ENCODE measurements around the gene UBA1.

UBA1 gene

GRCh38 chrX:47181301-47181700, 12.3 kb upstream of the UBA1 start:
- no peaks in the 10 kb centered on the region for H3K27me3 ChIP-seq (ENCODE audit: control insufficient read depth, insufficient read depth, low read length)
- no peaks in the 10 kb centered on the region for H3K9me3 ChIP-seq (ENCODE audit: control insufficient read depth, insufficient read depth, low read length)
- H3K4me1 ChIP-seq (ENCODE audit: control insufficient read depth, insufficient read depth, low read length), result no peaks in the 10 kb centered on the region
- H3K9ac ChIP-seq (ENCODE audit: low read depth, low read length), result no peak overlapping the region
- H3K36me3 ChIP-seq (ENCODE audit: control insufficient read depth, insufficient read depth, low read length), result peaks cover 54% of the 10 kb centered on the region
- no peak overlapping the region for H3K4me3 ChIP-seq (ENCODE audit: low read depth, low read length)

- no peaks in the 10 kb centered on the region for H3K4me1 ChIP-seq (ENCODE audit: control insufficient read depth, insufficient read depth, low read length)
- H3K4me3 ChIP-seq (ENCODE audit: low read depth, low read length), result no peak overlapping the region
- H3K27me3 ChIP-seq (ENCODE audit: control insufficient read depth, insufficient read depth, low read length), result no peaks in the 10 kb centered on the region
- no peaks in the 10 kb centered on the region for H3K9me3 ChIP-seq (ENCODE audit: control insufficient read depth, insufficient read depth, low read length)
- peaks cover 51% of the 10 kb centered on the region for H3K36me3 ChIP-seq (ENCODE audit: control insufficient read depth, insufficient read depth, low read length)
- no peak overlapping the region for H3K9ac ChIP-seq (ENCODE audit: low read depth, low read length)
Observed at GRCh38 chrX:47182106-47182700, 11.4 kb upstream of the UBA1 start.

DNA sequence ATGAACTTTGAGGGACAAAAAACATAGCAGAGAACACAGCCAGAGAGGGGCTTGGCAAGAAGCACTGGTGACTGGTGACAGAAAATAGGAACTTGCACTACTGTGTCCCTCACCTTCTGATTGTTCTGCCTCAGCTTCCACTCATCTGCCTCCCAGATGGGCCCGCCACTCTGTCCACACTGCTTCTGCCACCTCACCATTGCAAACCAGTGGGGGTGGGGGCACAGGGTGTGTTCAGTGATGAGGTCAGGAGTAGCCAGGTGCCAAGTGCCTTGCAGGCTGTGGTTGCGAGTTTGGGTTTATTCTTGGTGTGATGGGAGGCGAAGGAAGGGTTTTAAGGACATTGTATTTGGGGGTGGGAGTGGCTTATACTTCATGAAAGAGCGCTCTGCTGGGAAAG, 9.1 kb upstream of the UBA1 start:
- Histone ChIP-seq H3K36me3 (ENCODE audit: control insufficient read depth, insufficient read depth, low read length) (peaks cover 38% of the 10 kb centered on the region), H3K9me3 (ENCODE audit: control insufficient read depth, insufficient read depth, low read length) (no peaks in the 10 kb centered on the region), H3K4me1 (ENCODE audit: control insufficient read depth, insufficient read depth, low read length) (no peaks in the 10 kb centered on the region), H3K4me3 (ENCODE audit: low read depth, low read length) (no peak overlapping the region), H3K27me3 (ENCODE audit: control insufficient read depth, insufficient read depth, low read length) (no peaks in the 10 kb centered on the region), H3K9ac (ENCODE audit: low read depth, low read length) (no peak overlapping the region)

DNA sequence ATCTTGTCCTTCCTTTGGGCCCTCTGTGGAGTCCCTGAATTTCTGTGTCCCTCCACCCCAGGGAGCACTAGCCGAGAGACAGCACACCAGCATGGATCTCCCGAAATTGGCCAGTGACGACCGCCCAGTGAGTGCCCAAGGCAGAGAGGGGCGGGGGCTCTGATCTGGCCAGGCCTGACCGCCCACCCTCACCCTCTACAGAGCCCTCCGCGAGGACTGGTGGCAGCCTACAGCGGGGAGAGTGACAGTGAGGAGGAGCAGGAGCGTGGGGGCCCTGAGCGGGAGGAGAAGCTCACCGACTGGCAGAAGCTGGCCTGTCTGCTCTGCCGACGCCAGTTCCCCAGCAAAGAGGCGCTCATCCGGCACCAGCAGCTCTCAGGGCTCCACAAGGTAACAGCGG, 8.4 kb upstream of the UBA1 start:
- Histone ChIP-seq H3K36me3 (ENCODE audit: control insufficient read depth, insufficient read depth, low read length) (peaks cover 33% of the 10 kb centered on the region), H3K4me1 (ENCODE audit: control insufficient read depth, insufficient read depth, low read length) (peaks cover under 1% of the 10 kb centered on the region), H3K4me3 (ENCODE audit: low read depth, low read length) (no peak overlapping the region), H3K9me3 (ENCODE audit: control insufficient read depth, insufficient read depth, low read length) (no peaks in the 10 kb centered on the region), H3K9ac (ENCODE audit: low read depth, low read length) (no peak overlapping the region), H3K27me3 (ENCODE audit: control insufficient read depth, insufficient read depth, low read length) (no peaks in the 10 kb centered on the region)

DNA sequence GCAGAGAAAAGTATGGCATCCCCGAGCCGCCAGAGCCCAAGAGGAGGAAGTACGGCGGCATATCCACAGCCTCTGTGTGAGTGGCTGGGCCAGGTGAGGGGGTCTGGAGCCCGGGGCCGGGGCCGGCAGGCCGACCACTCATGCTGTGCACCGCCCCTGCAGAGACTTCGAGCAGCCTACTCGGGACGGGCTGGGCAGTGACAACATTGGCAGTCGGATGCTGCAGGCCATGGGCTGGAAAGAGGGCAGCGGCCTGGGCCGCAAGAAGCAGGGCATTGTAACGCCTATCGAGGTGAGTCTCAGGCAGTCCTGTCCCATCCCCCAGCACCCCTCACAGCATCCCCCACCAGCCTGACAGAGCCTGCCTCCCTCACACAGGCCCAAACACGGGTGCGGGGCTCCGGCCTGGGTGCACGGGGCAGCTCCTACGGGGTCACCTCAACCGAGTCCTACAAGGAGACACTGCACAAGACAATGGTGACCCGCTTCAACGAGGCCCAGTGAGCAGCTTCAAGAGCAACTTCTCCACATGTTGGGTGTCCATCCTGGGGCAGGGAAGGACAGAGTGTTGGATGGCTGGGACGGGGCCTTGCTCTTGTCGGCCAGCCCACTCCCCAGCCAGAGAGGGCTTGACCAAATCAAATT, 7.4 kb upstream of the UBA1 start:
- no peak overlapping the region for H3K4me3 ChIP-seq (ENCODE audit: low read depth, low read length)
- peaks cover 3% of the 10 kb centered on the region for H3K4me1 ChIP-seq (ENCODE audit: control insufficient read depth, insufficient read depth, low read length)
- H3K9me3 ChIP-seq (ENCODE audit: control insufficient read depth, insufficient read depth, low read length), result no peaks in the 10 kb centered on the region
- H3K27me3 ChIP-seq (ENCODE audit: control insufficient read depth, insufficient read depth, low read length), result no peaks in the 10 kb centered on the region
- peaks cover 33% of the 10 kb centered on the region for H3K36me3 ChIP-seq (ENCODE audit: control insufficient read depth, insufficient read depth, low read length)
- H3K9ac ChIP-seq (ENCODE audit: low read depth, low read length), result no peak overlapping the region

DNA sequence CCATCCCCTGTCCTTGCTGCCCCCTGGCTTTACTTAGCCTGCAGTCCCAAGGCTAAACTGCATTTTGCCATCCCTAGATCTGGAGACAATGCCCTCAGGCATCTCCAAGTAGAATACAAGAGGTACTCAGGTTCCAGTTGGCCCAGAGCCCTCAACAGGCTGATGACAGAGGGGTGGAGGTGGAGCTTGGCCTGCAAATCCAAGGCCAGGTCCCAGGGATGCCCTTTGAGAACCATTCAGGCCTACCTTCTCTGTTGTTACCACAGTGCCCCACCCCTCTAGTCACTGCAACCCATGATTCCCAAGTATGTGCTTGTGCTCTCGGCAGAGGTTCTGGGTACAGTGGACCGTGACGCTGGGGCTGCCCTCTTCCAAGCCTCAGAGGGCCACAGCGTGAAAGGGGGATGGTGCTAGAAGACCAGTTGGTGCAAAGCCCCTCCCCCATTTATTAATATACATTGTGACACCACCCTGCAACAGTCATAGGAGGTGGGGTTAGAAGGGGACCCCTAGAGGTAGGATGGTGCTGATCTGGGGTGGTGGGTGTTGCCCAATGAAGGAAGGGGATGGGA, 6.4 kb upstream of the UBA1 start:
- Histone ChIP-seq H3K4me3 (ENCODE audit: low read depth, low read length) (no peak overlapping the region), H3K9ac (ENCODE audit: low read depth, low read length) (no peak overlapping the region), H3K4me1 (ENCODE audit: control insufficient read depth, insufficient read depth, low read length) (peaks cover 5% of the 10 kb centered on the region), H3K9me3 (ENCODE audit: control insufficient read depth, insufficient read depth, low read length) (no peaks in the 10 kb centered on the region), H3K27me3 (ENCODE audit: control insufficient read depth, insufficient read depth, low read length) (peaks cover 5% of the 10 kb centered on the region), H3K36me3 (ENCODE audit: control insufficient read depth, insufficient read depth, low read length) (peaks cover 23% of the 10 kb centered on the region)

GRCh38 chrX:47189906-47190305, 3.7 kb upstream of the UBA1 start:
- H3K9ac ChIP-seq (ENCODE audit: low read depth, low read length), result no peak overlapping the region
- peaks cover 19% of the 10 kb centered on the region for H3K36me3 ChIP-seq (ENCODE audit: control insufficient read depth, insufficient read depth, low read length)
- no peak overlapping the region for H3K4me3 ChIP-seq (ENCODE audit: low read depth, low read length)

GRCh38 chrX:47190445-47191269, 3.0 kb upstream of the UBA1 start:
- H3K36me3 ChIP-seq (ENCODE audit: control insufficient read depth, insufficient read depth, low read length), result peaks cover 14% of the 10 kb centered on the region
- H3K27me3 ChIP-seq (ENCODE audit: control insufficient read depth, insufficient read depth, low read length), result peaks cover 5% of the 10 kb centered on the region
- peak overlapping the region; percentile 84 for H3K4me3 ChIP-seq (ENCODE audit: low read depth, low read length)
- peak overlapping the region; percentile 73 for H3K9ac ChIP-seq (ENCODE audit: low read depth, low read length)
- no peaks in the 10 kb centered on the region for H3K9me3 ChIP-seq (ENCODE audit: control insufficient read depth, insufficient read depth, low read length)
- peaks cover 12% of the 10 kb centered on the region for H3K4me1 ChIP-seq (ENCODE audit: control insufficient read depth, insufficient read depth, low read length)

More at GRCh38 chrX:47189906-47190305, 3.7 kb upstream of the UBA1 start:
- no peaks in the 10 kb centered on the region for H3K9me3 ChIP-seq (ENCODE audit: control insufficient read depth, insufficient read depth, low read length)
- peaks cover 9% of the 10 kb centered on the region for H3K4me1 ChIP-seq (ENCODE audit: control insufficient read depth, insufficient read depth, low read length)
- H3K27me3 ChIP-seq (ENCODE audit: control insufficient read depth, insufficient read depth, low read length), result peaks cover 5% of the 10 kb centered on the region

GRCh38 chrX:47191331-47191730, 2.3 kb upstream of the UBA1 start:
- Histone ChIP-seq H3K36me3 (ENCODE audit: control insufficient read depth, insufficient read depth, low read length) (peaks cover 7% of the 10 kb centered on the region), H3K9ac (ENCODE audit: low read depth, low read length) (peak overlapping the region; percentile 73), H3K4me3 (ENCODE audit: low read depth, low read length) (peak overlapping the region; percentile 84), H3K4me1 (ENCODE audit: control insufficient read depth, insufficient read depth, low read length) (peaks cover 15% of the 10 kb centered on the region), H3K27me3 (ENCODE audit: control insufficient read depth, insufficient read depth, low read length) (peaks cover 5% of the 10 kb centered on the region), H3K9me3 (ENCODE audit: control insufficient read depth, insufficient read depth, low read length) (no peaks in the 10 kb centered on the region)

DNA sequence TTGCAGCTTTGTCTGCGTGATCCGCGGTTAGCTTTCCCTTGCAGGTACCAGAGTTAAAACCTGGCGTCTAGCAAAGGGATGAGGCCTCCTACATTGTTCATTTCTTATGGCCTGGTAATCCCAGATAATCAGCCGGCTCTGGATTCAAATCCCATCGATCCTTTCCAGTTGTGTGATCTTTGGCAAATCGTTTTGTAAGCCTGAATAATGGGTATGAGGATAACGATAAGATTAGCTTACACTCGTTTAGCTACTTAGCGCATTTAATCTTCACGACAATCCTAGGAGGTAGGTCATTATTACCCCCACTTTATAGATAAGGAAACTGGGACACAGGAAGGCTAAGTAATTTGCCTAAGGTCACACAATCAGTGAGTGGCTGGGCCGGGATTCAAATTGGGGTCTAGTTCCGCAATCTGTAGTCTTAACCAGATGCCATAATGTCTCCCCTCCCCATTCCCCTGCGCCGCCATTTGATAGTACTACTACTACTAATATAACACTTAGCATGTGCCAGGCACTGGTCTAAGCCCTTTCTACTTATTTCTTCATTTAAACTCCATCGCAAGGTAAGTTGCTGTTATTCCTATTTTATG, 1.7 kb upstream of the UBA1 start:
- H3K9me3 ChIP-seq (ENCODE audit: control insufficient read depth, insufficient read depth, low read length), result no peaks in the 10 kb centered on the region
- H3K4me1 ChIP-seq (ENCODE audit: control insufficient read depth, insufficient read depth, low read length), result peaks cover 15% of the 10 kb centered on the region
- peaks cover 6% of the 10 kb centered on the region for H3K36me3 ChIP-seq (ENCODE audit: control insufficient read depth, insufficient read depth, low read length)
- no peak overlapping the region for H3K9ac ChIP-seq (ENCODE audit: low read depth, low read length)
- H3K27me3 ChIP-seq (ENCODE audit: control insufficient read depth, insufficient read depth, low read length), result peaks cover 5% of the 10 kb centered on the region
- peak overlapping the region; percentile 84 for H3K4me3 ChIP-seq (ENCODE audit: low read depth, low read length)

DNA sequence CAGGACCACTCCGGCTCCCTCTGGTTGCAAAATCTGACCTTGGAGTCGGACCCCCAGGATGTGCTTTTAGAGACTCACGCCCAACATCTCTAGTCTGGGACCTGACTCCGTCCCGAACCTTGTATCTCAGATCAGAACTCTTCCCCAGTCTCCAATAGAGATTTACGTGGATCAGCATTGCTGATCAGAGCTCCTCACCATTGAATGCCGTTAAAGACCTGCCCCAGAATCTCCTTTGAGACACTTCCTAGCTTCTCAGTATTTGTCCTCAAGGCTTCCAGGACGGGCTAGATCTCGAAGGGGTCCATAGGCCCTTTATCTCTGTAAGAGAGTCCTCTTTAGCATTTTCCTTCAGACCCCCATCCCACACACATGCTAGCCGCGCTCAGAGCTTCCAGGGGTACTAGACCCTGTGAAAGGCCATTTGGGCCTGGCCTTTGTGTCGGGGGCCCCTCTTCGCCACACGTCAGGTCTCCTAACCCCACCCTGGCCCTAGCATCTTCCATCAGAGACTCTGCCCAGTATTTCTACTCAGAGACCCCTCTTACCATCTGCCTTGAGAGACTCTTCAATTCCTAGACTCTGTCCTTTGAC, 662 bp downstream of the UBA1 start:
- H3K36me3 ChIP-seq (ENCODE audit: control insufficient read depth, insufficient read depth, low read length), result peaks cover 30% of the 10 kb centered on the region
- H3K27me3 ChIP-seq (ENCODE audit: control insufficient read depth, insufficient read depth, low read length), result peaks cover 5% of the 10 kb centered on the region
- H3K9me3 ChIP-seq (ENCODE audit: control insufficient read depth, insufficient read depth, low read length), result no peaks in the 10 kb centered on the region
- peaks cover 18% of the 10 kb centered on the region for H3K4me1 ChIP-seq (ENCODE audit: control insufficient read depth, insufficient read depth, low read length)
- H3K4me3 ChIP-seq (ENCODE audit: low read depth, low read length), result peak overlapping the region; percentile 96
- H3K9ac ChIP-seq (ENCODE audit: low read depth, low read length), result peak overlapping the region; percentile 94

All from iPS-15b (cell line).